ENCODE data around the gene FAM131C.
"Not testable (repeated sequence)": the region's sequence is repeated elsewhere in the genome, so short reads cannot be mapped to it uniquely, and the experiment has no call there.

Gene FAM131C

DNA sequence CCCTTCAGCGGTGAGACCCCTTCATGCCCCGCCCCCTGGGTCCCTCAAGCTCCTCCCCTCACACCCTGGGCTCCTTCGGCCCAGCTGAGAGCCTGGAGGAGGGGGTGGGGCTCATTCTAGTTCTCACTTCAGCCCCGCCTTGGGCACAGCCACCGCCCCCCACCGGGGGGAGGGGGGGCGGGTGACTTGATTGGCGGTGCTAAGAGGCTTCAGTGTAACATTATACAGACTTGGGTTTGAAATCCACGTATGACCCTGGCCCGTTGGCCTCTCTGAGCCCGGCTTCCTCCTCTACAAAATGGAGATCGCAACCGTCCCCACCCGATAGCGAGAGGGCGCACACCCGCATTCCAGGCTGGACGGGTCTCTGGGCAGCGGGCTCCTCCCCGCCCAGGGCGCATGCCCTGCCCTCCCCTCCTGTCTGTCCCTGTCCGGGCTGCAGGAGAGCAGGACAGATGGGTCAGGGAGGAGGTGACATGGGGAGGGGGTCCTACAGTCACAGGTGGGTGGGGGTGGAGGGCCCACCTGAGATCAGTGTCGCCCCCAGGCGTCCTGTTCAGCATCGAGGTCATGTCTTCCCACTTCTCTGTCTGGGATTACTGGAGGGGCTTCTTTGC, 24.8 kb downstream of the FAM131C start:
- H3K4me1 ChIP-seq (ENCODE audit: insufficient read depth, insufficient read length): peaks cover 2% of the 10 kb centered on the region
- H3K9me3 ChIP-seq (ENCODE audit: insufficient read depth, low read length): no peaks in the 10 kb centered on the region
- no peaks in the 10 kb centered on the region for H3K36me3 ChIP-seq (ENCODE audit: insufficient read depth, insufficient read length, low read length)
- peak; percentile 62 for DNase-seq (ENCODE audit: low read depth, low spot score)
- H3K9ac ChIP-seq (ENCODE audit: insufficient read length, low read depth): peak overlapping the region; percentile 56
- H3K27me3 ChIP-seq (ENCODE audit: insufficient read depth, insufficient read length): no peaks in the 10 kb centered on the region
- H3K4me3 ChIP-seq (ENCODE audit: insufficient read length, low read depth): peak overlapping the region; percentile 28
- TF ChIP-seq ZNF274 (IDR thresholded peaks at IDR 0.05; ENCODE audit: low read depth, low read length) (no peak), SUZ12 (IDR thresholded peaks at IDR 0.05; ENCODE audit: extremely low read depth, insufficient read depth, insufficient read length) (no peak), YY1 (IDR thresholded peaks at IDR 0.05; ENCODE audit: insufficient read depth, insufficient read length) (no peak)

DNA sequence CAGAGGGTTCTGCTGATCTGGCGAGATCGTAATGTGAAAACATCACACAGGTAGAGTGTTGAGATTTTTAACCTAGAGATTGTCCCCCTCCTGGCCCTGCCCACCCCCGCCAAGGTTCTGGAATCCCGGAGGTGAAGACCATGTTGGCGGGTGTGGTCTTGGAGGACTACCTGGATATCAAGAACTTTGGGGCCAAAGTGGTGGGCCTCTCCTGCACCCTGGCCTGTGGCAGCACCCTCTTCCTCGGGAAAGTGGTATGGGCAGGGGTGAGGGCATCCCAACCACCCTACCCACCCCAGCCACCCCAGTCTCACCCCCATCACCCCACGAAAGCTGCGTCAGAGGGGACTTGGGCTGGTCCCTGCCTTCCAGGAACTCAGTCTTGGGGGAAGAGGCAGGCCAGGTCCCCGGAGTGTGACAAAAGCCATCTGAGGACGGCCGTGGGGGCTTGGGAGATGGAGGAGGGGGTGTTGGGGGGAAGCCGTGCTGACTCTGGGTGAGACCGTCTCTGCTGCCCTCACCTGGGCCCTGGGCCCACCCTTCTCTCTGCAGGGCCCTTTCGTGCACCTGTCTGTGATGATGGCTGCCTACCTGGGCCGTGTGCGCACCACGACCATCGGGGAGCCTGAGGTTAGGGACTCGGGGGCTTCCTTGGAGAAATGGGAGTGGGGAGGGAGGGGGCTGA, 25.5 kb downstream of the FAM131C start:
- no peak overlapping the region for H3K4me3 ChIP-seq (ENCODE audit: insufficient read length, low read depth)
- no peak overlapping the region for H3K9ac ChIP-seq (ENCODE audit: insufficient read length, low read depth)
- H3K9me3 ChIP-seq (ENCODE audit: insufficient read depth, low read length): no peaks in the 10 kb centered on the region
- DNase-seq (ENCODE audit: low read depth, low spot score): no peak
- no peaks in the 10 kb centered on the region for H3K27me3 ChIP-seq (ENCODE audit: insufficient read depth, insufficient read length)
- peaks cover 2% of the 10 kb centered on the region for H3K4me1 ChIP-seq (ENCODE audit: insufficient read depth, insufficient read length)
- TF ChIP-seq ZNF274 (IDR thresholded peaks at IDR 0.05; ENCODE audit: low read depth, low read length) (no peak), SUZ12 (IDR thresholded peaks at IDR 0.05; ENCODE audit: extremely low read depth, insufficient read depth, insufficient read length) (no peak), YY1 (IDR thresholded peaks at IDR 0.05; ENCODE audit: insufficient read depth, insufficient read length) (no peak)
- H3K36me3 ChIP-seq (ENCODE audit: insufficient read depth, insufficient read length, low read length): no peaks in the 10 kb centered on the region

GRCh38 chr1:16046842-16047241, 26.6 kb downstream of the FAM131C start:
- Histone ChIP-seq H3K9ac (ENCODE audit: insufficient read length, low read depth) (no peak overlapping the region), H3K9me3 (ENCODE audit: insufficient read depth, low read length) (no peaks in the 10 kb centered on the region), H3K36me3 (ENCODE audit: insufficient read depth, insufficient read length, low read length) (no peaks in the 10 kb centered on the region), H3K4me1 (ENCODE audit: insufficient read depth, insufficient read length) (peaks cover 2% of the 10 kb centered on the region), H3K4me3 (ENCODE audit: insufficient read length, low read depth) (no peak overlapping the region), H3K27me3 (ENCODE audit: insufficient read depth, insufficient read length) (no peaks in the 10 kb centered on the region)
- DNase-seq (ENCODE audit: low read depth, low spot score): no peak
- TF ChIP-seq ZNF274 (IDR thresholded peaks at IDR 0.05; ENCODE audit: low read depth, low read length): no peak
- TF ChIP-seq YY1 (IDR thresholded peaks at IDR 0.05; ENCODE audit: insufficient read depth, insufficient read length): no peak
- no peak for TF ChIP-seq SUZ12 (IDR thresholded peaks at IDR 0.05; ENCODE audit: extremely low read depth, insufficient read depth, insufficient read length)

GRCh38 chr1:16043950-16044349, 29.5 kb downstream of the FAM131C start:
- Histone ChIP-seq H3K4me3 (ENCODE audit: insufficient read length, low read depth) (no peak overlapping the region), H3K9me3 (ENCODE audit: insufficient read depth, low read length) (no peaks in the 10 kb centered on the region), H3K4me1 (ENCODE audit: insufficient read depth, insufficient read length) (peaks cover 2% of the 10 kb centered on the region), H3K9ac (ENCODE audit: insufficient read length, low read depth) (no peak overlapping the region), H3K36me3 (ENCODE audit: insufficient read depth, insufficient read length, low read length) (no peaks in the 10 kb centered on the region), H3K27me3 (ENCODE audit: insufficient read depth, insufficient read length) (no peaks in the 10 kb centered on the region)
- TF ChIP-seq YY1 (IDR thresholded peaks at IDR 0.05; ENCODE audit: insufficient read depth, insufficient read length) (no peak), ZNF274 (IDR thresholded peaks at IDR 0.05; ENCODE audit: low read depth, low read length) (no peak), SUZ12 (IDR thresholded peaks at IDR 0.05; ENCODE audit: extremely low read depth, insufficient read depth, insufficient read length) (no peak)
- DNase-seq (ENCODE audit: low read depth, low spot score): no peak

- Histone ChIP-seq H3K9ac (ENCODE audit: insufficient read length, low read depth) (no peak within 1 kb of the TSS), H3K9me3 (ENCODE audit: insufficient read depth, low read length) (no peaks in the 10 kb centered on the region), H3K36me3 (ENCODE audit: insufficient read depth, insufficient read length, low read length) (no peaks in the 10 kb centered on the region), H3K4me3 (ENCODE audit: insufficient read length, low read depth) (no peak within 1 kb of the TSS), H3K4me1 (ENCODE audit: insufficient read depth, insufficient read length) (peaks cover 2% of the 10 kb centered on the region), H3K27me3 (ENCODE audit: insufficient read depth, insufficient read length) (no peaks in the 10 kb centered on the region)
- TF ChIP-seq YY1 (IDR thresholded peaks at IDR 0.05; ENCODE audit: insufficient read depth, insufficient read length): no peak
- no peak for DNase-seq (ENCODE audit: low read depth, low spot score)
Observed at GRCh38 chr1:16043521-16043920, 29.9 kb downstream of the FAM131C start, which contains the start of gene CLCNKB. TSS of gene CLCNKB (plus strand) at chr1:16043782. CDS start at chr1:16044493, 711 bp downstream.

GRCh38 chr1:16042654-16043053, 30.8 kb downstream of the FAM131C start:
- H3K4me1 ChIP-seq (ENCODE audit: insufficient read depth, insufficient read length); H3K9me3 ChIP-seq (ENCODE audit: insufficient read depth, low read length); DNase-seq (ENCODE audit: low read depth, low spot score); H3K9ac ChIP-seq (ENCODE audit: insufficient read length, low read depth); H3K4me3 ChIP-seq (ENCODE audit: insufficient read length, low read depth); H3K27me3 ChIP-seq (ENCODE audit: insufficient read depth, insufficient read length); H3K36me3 ChIP-seq (ENCODE audit: insufficient read depth, insufficient read length, low read length): not testable (repeated sequence)

DNA sequence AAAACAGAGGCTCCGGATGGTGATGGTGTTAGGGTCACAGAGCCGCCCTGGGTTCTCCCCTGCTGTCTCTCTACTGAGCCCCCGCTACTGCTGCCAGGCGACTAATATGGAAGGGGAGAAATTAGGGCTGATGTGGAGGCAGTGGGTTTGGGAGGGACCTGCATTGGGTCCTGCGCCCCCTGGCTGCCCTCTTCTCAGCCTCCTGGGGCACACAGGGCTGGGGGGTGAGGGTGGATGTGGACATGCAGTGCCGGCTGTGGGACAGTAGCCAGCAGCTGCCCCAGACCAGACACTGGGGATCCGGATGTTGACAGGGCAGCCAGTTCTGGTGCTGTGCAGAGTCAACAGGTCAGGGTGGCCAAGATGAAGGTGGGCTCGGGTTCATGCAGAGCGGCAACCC, 31.4 kb downstream of the FAM131C start:
- TF ChIP-seq YY1 (IDR thresholded peaks at IDR 0.05; ENCODE audit: insufficient read depth, insufficient read length) (no peak), SUZ12 (IDR thresholded peaks at IDR 0.05; ENCODE audit: extremely low read depth, insufficient read depth, insufficient read length) (no peak), ZNF274 (IDR thresholded peaks at IDR 0.05; ENCODE audit: low read depth, low read length) (no peak)
- no peak for DNase-seq (ENCODE audit: low read depth, low spot score)
- no peaks in the 10 kb centered on the region for H3K36me3 ChIP-seq (ENCODE audit: insufficient read depth, insufficient read length, low read length)
- H3K9ac ChIP-seq (ENCODE audit: insufficient read length, low read depth): no peak overlapping the region
- H3K4me3 ChIP-seq (ENCODE audit: insufficient read length, low read depth): no peak overlapping the region
- H3K27me3 ChIP-seq (ENCODE audit: insufficient read depth, insufficient read length): no peaks in the 10 kb centered on the region
- H3K4me1 ChIP-seq (ENCODE audit: insufficient read depth, insufficient read length): no peaks in the 10 kb centered on the region
- no peaks in the 10 kb centered on the region for H3K9me3 ChIP-seq (ENCODE audit: insufficient read depth, low read length)
